ENCODE data around the gene JMJD7.

- TF ChIP-seq EZH2 (IDR thresholded peaks at IDR 0.05; ENCODE audit: borderline replicate concordance, insufficient read depth, low read depth, low read length, poor library complexity, severe bottlenecking), result no peak
- TF ChIP-seq, protein P1, sequence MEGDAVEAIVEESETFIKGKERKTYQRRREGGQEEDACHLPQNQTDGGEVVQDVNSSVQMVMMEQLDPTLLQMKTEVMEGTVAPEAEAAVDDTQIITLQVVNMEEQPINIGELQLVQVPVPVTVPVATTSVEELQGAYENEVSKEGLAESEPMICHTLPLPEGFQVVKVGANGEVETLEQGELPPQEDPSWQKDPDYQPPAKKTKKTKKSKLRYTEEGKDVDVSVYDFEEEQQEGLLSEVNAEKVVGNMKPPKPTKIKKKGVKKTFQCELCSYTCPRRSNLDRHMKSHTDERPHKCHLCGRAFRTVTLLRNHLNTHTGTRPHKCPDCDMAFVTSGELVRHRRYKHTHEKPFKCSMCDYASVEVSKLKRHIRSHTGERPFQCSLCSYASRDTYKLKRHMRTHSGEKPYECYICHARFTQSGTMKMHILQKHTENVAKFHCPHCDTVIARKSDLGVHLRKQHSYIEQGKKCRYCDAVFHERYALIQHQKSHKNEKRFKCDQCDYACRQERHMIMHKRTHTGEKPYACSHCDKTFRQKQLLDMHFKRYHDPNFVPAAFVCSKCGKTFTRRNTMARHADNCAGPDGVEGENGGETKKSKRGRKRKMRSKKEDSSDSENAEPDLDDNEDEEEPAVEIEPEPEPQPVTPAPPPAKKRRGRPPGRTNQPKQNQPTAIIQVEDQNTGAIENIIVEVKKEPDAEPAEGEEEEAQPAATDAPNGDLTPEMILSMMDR (IDR thresholded peaks at IDR 0.05), result no peak
These were observed 46.8 kb downstream of the JMJD7 start for GRCh38 chr15:41874736-41875135.

Data from B cell (primary cell).